Ectodermal cell (in vitro differentiated cells): ENCODE measurements around the gene U2AF1L4.
A peak's percentile ranks its signal among the peaks of the same experiment; 100 is the strongest.
"Not testable (repeated sequence)": the region's sequence is repeated elsewhere in the genome, so short reads cannot be mapped to it uniquely, and the experiment has no call there.

Experiments
- H3K27ac ChIP-seq: 2 replicates; pipeline ENCODE4 v1.7.0; 2013; ENCODE audit warnings: mild to moderate bottlenecking, low read depth, low read length; ENCODE audit not compliant: insufficient read depth, poor library complexity, severe bottlenecking
- H3K27me3 ChIP-seq: 2 replicates; pipeline ENCODE4 v1.7.0; 2013; ENCODE audit warnings: mild to moderate bottlenecking, low read length; ENCODE audit not compliant: insufficient read depth, control insufficient read depth, poor library complexity, severe bottlenecking
- H3K36me3 ChIP-seq: one replicate; pipeline ENCODE4 v1.7.0; 2013; ENCODE audit warnings: low read length; ENCODE audit not compliant: control insufficient read depth, insufficient read depth
- H3K4me1 ChIP-seq: one replicate; pipeline ENCODE4 v1.7.0; 2013; ENCODE audit warnings: low read length; ENCODE audit not compliant: control insufficient read depth, insufficient read depth
- H3K4me3 ChIP-seq: 2 replicates; pipeline ENCODE4 v1.7.0; 2013; ENCODE audit warnings: low read depth, low read length, control low read depth; ENCODE audit not compliant: insufficient read depth
- H3K9me3 ChIP-seq: 2 replicates; pipeline ENCODE4 v1.7.0; 2013; ENCODE audit warnings: mild to moderate bottlenecking, low read length, moderate library complexity; ENCODE audit not compliant: control insufficient read depth
- WGBS, 2 experiments: methylation state at CpG; one replicate each; pipeline ENCODE4 v1.1.7; 2013; ENCODE audit warnings: missing lambda C conversion rate in 2 of 2; 5-methylcytosine and 5-hydroxymethylcytosine counted together

U2AF1L4 gene

DNA sequence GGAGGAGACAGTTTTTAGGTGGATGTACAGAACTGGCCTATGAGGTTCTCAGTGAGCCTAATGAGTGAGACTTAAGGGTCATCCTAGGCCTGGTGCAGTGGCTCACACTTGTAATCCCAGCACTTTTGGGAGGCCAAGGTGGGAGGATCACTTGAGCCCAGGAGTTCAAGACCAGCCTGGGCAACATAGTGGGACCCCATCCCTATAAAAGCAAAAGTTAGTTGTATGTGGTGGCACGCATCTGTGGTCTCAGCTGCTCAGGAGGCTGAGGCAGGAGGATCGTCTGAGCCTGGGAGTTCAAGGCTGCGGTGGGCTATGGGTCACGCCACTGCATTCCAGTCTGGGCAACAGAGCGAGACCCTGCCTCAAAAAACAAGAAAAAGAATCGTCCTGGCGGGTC, 21.1 kb downstream of the U2AF1L4 start:
- H3K27ac ChIP-seq, H3K4me1 ChIP-seq, H3K9me3 ChIP-seq, H3K27me3 ChIP-seq, H3K4me3 ChIP-seq: not testable (repeated sequence)
- 94% methylated on average over 7 of the region's 7 CpGs for WGBS, 2 experiments
- H3K36me3 ChIP-seq: peaks cover 64% of the 10 kb centered on the region

DNA sequence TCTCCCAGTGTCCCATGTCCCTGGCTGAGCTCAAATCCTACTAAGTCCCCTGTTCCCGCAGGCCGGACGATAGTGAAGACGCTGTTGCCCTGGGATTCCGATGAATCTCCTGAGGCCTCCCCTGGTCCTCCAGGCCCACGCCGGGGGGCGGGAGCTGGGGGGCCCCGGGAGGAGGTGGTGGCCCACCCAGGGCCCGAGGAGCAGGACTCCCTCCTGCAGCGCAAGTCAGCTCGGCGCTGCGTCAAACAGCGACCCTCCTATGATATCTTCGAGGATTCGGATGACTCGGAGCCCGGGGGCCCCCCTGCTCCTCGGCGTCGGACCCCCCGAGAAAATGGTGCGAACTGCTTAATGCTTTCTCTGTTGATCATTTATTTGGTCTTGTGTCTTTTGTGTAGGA, 21.5 kb downstream of the U2AF1L4 start:
- H3K27ac ChIP-seq: no peak overlapping the region
- no peaks in the 10 kb centered on the region for H3K27me3 ChIP-seq
- H3K4me1 ChIP-seq: peaks cover 7% of the 10 kb centered on the region
- no peak overlapping the region for H3K4me3 ChIP-seq
- peaks cover 59% of the 10 kb centered on the region for H3K36me3 ChIP-seq
- no peaks in the 10 kb centered on the region for H3K9me3 ChIP-seq
- 96 to 98% methylated on average over 24 of the region's 24 CpGs for WGBS, 2 experiments

DNA sequence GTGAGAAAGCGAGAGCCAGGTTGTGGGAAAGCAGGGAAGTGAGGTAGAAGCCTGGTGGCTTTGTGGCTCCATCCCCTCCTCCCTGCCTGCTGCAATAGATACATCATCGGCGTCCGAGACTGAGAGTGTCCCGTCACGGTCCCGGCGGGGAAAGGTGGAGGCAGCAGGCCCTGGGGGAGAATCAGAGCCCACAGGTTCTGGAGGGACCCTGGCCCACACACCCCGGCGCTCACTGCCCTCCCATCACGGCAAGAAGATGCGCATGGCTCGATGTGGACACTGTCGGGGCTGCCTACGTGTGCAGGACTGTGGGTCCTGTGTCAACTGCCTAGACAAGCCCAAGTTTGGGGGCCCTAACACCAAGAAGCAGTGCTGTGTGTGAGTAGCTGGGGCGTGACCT, 22.3 kb downstream of the U2AF1L4 start:
- Histone ChIP-seq H3K9me3 (no peaks in the 10 kb centered on the region), H3K27ac (no peak overlapping the region), H3K4me1 (peaks cover 7% of the 10 kb centered on the region), H3K36me3 (peaks cover 52% of the 10 kb centered on the region), H3K4me3 (no peak overlapping the region), H3K27me3 (no peaks in the 10 kb centered on the region)
- WGBS, 2 experiments: 96 to 97% methylated on average over 16 of the region's 16 CpGs

DNA sequence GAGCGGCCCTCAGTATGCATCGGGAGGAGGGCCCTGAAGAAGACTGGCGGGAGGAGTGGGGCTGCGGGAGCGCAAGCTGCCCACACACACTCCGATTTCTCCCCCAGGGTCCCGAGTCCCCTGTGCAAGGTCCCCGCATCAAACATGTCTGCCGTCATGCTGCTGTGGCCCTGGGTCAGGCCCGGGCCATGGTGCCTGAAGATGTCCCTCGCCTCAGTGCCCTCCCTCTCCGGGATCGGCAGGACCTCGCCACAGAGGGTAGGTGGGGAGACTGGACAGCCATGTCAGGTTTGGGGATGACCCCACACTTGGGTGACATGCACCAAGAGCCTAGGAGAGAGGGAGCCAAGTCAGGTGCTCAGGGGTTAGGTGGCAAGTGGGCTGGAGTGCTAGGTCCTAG, 22.8 kb downstream of the U2AF1L4 start:
- Histone ChIP-seq H3K36me3 (peaks cover 48% of the 10 kb centered on the region), H3K4me3 (no peak overlapping the region), H3K4me1 (peaks cover 7% of the 10 kb centered on the region), H3K27me3 (no peaks in the 10 kb centered on the region), H3K9me3 (no peaks in the 10 kb centered on the region), H3K27ac (no peak overlapping the region)
- 97% methylated on average over 14 of the region's 14 CpGs for WGBS, 2 experiments

DNA sequence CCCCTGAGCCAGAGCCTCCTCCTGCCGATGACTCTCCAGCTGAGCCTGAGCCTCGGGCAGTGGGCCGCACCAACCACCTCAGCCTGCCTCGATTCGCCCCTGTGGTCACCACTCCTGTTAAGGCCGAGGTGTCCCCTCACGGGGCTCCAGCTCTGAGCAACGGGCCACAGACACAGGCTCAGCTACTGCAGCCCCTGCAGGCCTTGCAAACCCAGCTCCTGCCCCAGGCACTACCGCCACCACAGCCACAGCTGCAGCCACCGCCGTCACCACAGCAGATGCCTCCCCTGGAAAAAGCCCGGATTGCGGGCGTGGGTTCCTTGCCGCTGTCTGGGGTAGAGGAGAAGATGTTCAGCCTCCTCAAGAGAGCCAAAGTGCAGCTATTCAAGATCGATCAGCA, 23.8 kb downstream of the U2AF1L4 start:
- 97 to 98% methylated on average over 16 of the region's 16 CpGs for WGBS, 2 experiments
- no peak overlapping the region for H3K4me3 ChIP-seq
- no peaks in the 10 kb centered on the region for H3K9me3 ChIP-seq
- H3K27me3 ChIP-seq: no peaks in the 10 kb centered on the region
- no peak overlapping the region for H3K27ac ChIP-seq
- peaks cover 7% of the 10 kb centered on the region for H3K4me1 ChIP-seq
- peaks cover 44% of the 10 kb centered on the region for H3K36me3 ChIP-seq

DNA sequence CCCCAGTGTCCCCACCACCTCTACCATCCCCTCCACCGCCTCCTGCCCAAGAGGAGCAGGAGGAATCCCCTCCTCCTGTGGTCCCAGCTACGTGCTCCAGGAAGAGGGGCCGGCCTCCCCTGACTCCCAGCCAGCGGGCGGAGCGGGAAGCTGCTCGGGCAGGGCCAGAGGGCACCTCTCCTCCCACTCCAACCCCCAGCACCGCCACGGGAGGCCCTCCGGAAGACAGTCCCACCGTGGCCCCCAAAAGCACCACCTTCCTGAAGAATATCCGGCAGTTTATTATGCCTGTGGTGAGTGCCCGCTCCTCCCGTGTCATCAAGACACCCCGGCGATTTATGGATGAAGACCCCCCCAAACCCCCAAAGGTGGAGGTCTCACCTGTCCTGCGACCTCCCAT, 24.6 kb downstream of the U2AF1L4 start:
- WGBS, 2 experiments: 93 to 95% methylated on average over 17 of the region's 17 CpGs
- Histone ChIP-seq H3K4me1 (peaks cover 12% of the 10 kb centered on the region), H3K9me3 (no peaks in the 10 kb centered on the region), H3K36me3 (peaks cover 40% of the 10 kb centered on the region), H3K4me3 (no peak overlapping the region), H3K27me3 (peaks cover 4% of the 10 kb centered on the region), H3K27ac (no peak overlapping the region)

DNA sequence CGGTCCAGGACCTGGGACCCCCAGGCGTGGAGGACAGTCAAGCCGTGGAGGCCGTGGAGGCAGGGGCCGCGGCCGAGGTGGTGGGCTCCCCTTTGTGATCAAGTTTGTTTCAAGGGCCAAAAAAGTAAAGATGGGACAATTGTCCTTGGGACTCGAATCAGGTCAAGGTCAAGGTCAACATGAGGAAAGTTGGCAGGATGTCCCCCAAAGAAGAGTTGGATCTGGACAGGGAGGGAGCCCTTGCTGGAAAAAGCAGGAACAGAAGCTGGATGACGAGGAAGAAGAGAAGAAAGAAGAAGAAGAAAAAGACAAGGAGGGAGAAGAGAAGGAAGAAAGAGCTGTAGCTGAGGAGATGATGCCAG, 25.1 kb downstream of the U2AF1L4 start:
- WGBS, 2 experiments: 94 to 98% methylated on average over 9 of the region's 9 CpGs
- H3K36me3 ChIP-seq: peaks cover 35% of the 10 kb centered on the region
- H3K4me1 ChIP-seq: peaks cover 17% of the 10 kb centered on the region
- H3K27me3 ChIP-seq: peaks cover 9% of the 10 kb centered on the region
- no peak overlapping the region for H3K27ac ChIP-seq
- H3K9me3 ChIP-seq: no peaks in the 10 kb centered on the region
- H3K4me3 ChIP-seq: no peak overlapping the region

DNA sequence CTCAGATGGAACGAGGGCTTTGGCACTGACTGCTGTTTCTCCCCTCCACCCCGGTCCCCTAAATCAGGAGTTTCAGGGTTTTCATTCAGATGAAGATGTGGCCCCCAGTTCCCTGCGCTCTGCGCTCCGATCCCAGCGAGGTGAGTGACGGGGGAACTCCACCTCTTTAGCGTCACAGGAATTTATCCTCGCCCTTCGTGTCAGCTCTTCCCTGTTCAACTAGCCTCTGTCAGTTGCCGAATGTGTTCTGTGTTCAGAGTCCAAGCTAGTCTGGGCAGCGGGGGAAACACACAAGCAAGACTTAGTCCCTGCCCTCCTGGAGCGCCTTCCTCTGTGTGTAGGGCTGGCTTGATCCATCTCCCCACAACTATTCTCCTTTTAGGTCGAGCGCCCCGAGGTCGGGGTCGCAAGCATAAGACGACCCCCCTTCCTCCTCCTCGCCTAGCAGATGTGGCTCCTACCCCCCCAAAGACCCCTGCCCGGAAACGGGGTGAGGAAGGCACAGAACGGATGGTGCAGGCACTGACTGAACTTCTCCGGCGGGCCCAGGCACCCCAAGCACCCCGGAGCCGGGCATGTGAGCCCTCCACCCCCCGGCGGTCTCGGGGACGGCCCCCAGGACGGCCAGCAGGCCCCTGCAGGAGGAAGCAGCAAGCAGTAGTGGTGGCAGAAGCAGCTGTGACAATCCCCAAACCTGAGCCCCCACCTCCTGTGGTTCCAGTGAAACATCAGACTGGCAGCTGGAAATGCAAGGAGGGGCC, 25.6 kb downstream of the U2AF1L4 start:
- Histone ChIP-seq H3K4me3 (peak overlapping the region; percentile 70), H3K4me1 (peaks cover 22% of the 10 kb centered on the region), H3K27me3 (peaks cover 15% of the 10 kb centered on the region), H3K36me3 (peaks cover 30% of the 10 kb centered on the region), H3K9me3 (no peaks in the 10 kb centered on the region), H3K27ac (no peak overlapping the region)
- WGBS, 2 experiments: 93 to 94% methylated on average over 32 of the region's 32 CpGs

DNA sequence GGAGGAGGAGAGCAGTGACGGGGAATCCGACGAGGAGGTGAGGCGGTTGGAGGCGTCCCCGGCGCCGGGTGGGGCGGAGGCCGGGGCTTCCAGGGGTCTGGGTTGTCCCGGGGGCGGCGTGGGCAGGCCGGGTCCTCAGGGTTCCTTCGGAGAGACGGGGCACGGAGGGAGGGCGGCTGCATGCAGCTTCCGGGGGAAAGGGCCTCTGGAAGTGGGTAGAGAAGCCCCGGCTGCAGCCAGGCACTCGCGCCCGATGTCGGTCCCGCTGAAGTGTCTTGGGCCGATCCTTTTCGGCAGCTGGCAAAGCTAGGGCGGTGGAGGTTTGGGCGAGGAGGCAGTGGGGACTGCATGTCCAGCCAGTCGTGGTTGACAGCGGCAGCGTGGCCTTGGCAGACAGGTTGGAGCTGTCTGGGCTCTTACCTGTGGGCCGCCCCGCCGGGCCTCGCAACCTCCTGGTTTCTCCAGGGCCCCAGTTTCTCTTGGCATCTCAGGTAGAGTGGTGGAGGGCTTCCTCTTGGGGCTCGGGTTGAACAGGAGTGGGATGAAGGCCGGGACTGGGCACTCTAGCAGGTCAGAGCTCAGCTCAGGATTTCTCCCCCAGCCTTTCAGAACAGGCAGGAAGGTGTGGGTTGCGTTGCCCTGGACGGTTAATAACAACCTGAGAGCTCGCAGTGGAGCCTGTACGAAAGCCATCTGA, 26.7 kb downstream of the U2AF1L4 start:
- Histone ChIP-seq H3K4me1 (peaks cover 27% of the 10 kb centered on the region), H3K27me3 (peaks cover 23% of the 10 kb centered on the region), H3K4me3 (peak overlapping the region; percentile 70), H3K9me3 (no peaks in the 10 kb centered on the region), H3K27ac (no peak overlapping the region), H3K36me3 (peaks cover 20% of the 10 kb centered on the region)
- 4% methylated on average over 42 of the region's 42 CpGs for whole genome bisulfite sequencing, 2 experiments

DNA sequence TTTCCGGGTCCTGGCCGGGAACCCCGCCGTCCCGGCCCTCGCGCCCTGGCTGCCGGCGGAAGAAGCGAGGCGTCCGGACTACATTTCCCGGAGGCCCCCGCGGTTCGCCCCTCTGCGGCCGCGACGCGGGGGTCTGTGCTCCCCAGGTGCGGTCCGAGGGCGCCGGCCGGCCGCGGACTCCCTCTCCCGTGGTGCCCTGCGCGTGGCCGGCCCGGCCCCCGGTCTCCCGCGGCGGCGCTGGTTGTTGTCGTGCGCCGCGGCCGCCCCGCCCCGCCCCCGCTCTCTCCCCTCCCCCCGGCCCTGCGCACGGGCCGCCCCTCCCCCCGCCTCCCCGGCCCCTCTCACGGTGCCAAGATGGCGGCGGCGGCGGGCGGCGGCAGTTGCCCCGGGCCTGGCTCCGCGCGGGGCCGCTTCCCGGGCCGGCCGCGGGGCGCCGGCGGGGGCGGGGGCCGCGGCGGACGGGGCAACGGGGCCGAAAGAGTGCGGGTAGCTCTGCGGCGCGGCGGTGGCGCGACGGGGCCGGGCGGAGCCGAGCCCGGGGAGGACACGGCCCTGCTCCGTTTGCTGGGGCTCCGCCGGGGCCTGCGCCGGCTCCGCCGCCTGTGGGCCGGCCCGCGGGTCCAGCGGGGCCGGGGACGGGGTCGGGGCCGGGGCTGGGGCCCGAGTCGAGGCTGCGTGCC, 27.4 kb downstream of the U2AF1L4 start, which contains the start of gene KMT2B:
Gene KMT2B, plus strand, starts transcription at position 339 of the 680 bp plus-strand sequence. Its CDS starts 16 bp downstream, at position 355.
- Histone ChIP-seq H3K36me3 (peaks cover 13% of the 10 kb centered on the region), H3K4me3 (peak within 1 kb of the TSS; percentile 70), H3K27ac (peak within 1 kb of the TSS; percentile 87), H3K9me3 (no peaks in the 10 kb centered on the region), H3K27me3 (peaks cover 29% of the 10 kb centered on the region), H3K4me1 (peaks cover 27% of the 10 kb centered on the region)
- 0% methylated on average over 99 to 107 of the region's 109 CpGs for WGBS, 2 experiments
